MCF 10A (cell line): ENCODE data around the gene FOXP1. TPM values are rescaled to one million over a fixed set of nuclear protein-coding genes. Genes with fewer than 3 reads are reported as not detected.

Source experiments
- BruUV-seq: library from RNA; stranded (reverse); fragments of 400-500 nt; replicated peaks from 2 replicates; lab custom pipeline; 2021; lab: Mats Ljungman, UMichigan
- CTCF ChIA-PET: fragments of 300-600 bp; sonication (Branson Sonifier 250); formaldehyde crosslinking; extraction: SDS; loops from one replicate; lab custom pipeline; 2021; ENCODE audit warnings: antibody characterized with exemption, inconsistent platforms; lab: Yijun Ruan, JAX
- POLR2A ChIA-PET: fragments of 300-600, 350-650 bp; sonication (Branson Sonifier 250); formaldehyde crosslinking; extraction: SDS; loops from one replicate; lab custom pipeline; 2020; ENCODE audit warnings: antibody characterized with exemption, inconsistent platforms; lab: Yijun Ruan, JAX
- DNase-seq: peaks from one replicate; pipeline ENCODE4 v3.0.0-alpha.2; 2018; ENCODE audit not compliant: unreplicated experiment
- H3K27ac Mint-ChIP-seq: one replicate; pipeline ENCODE4 v1.8.0; 2022; ENCODE audit warnings: mild to moderate bottlenecking, low read depth, mixed read lengths; ENCODE audit not compliant: unreplicated experiment
- H3K27me3 Mint-ChIP-seq: one replicate; pipeline ENCODE4 v1.8.0; 2022; ENCODE audit warnings: mixed read lengths; ENCODE audit not compliant: insufficient read depth, unreplicated experiment
- H3K36me3 Mint-ChIP-seq: one replicate; pipeline ENCODE4 v1.8.0; 2022; ENCODE audit warnings: mild to moderate bottlenecking, moderate library complexity, mixed read lengths; ENCODE audit not compliant: insufficient read depth, unreplicated experiment
- H3K4me1 Mint-ChIP-seq: one replicate; pipeline ENCODE4 v1.8.0; 2022; ENCODE audit warnings: mixed read lengths; ENCODE audit not compliant: insufficient read depth, unreplicated experiment
- H3K4me3 Mint-ChIP-seq: one replicate; pipeline ENCODE4 v1.8.0; 2022; ENCODE audit warnings: mild to moderate bottlenecking, moderate library complexity, mixed read lengths; ENCODE audit not compliant: unreplicated experiment
- H3K9me3 Mint-ChIP-seq: one replicate; pipeline ENCODE4 v1.8.0; 2022; ENCODE audit warnings: mixed read lengths; ENCODE audit not compliant: unreplicated experiment
- intact Hi-C: fragments of 100-400 bp; cut with micrococcal nuclease; formaldehyde crosslinking; loops from 2 replicates; pipeline ENCODE4 v1.14.1; 2022
- total RNA-seq: library from RNA; stranded (reverse); gene quantifications from 2 replicates; pipeline ENCODE4 v1.2.3, GENCODE V29; 2022
- TF ChIP-seq, protein P1 (sequence below): fragments of 200-600 bp; IDR thresholded peaks from one replicate; pipeline ENCODE4 v1.8.0; 2022; ENCODE audit warnings: antibody characterized with exemption, mild to moderate bottlenecking; ENCODE audit not compliant: unreplicated experiment

The FOXP1 gene
- total RNA-seq, 1 experiment from 2014 or later = 49.0 TPM

DNA sequence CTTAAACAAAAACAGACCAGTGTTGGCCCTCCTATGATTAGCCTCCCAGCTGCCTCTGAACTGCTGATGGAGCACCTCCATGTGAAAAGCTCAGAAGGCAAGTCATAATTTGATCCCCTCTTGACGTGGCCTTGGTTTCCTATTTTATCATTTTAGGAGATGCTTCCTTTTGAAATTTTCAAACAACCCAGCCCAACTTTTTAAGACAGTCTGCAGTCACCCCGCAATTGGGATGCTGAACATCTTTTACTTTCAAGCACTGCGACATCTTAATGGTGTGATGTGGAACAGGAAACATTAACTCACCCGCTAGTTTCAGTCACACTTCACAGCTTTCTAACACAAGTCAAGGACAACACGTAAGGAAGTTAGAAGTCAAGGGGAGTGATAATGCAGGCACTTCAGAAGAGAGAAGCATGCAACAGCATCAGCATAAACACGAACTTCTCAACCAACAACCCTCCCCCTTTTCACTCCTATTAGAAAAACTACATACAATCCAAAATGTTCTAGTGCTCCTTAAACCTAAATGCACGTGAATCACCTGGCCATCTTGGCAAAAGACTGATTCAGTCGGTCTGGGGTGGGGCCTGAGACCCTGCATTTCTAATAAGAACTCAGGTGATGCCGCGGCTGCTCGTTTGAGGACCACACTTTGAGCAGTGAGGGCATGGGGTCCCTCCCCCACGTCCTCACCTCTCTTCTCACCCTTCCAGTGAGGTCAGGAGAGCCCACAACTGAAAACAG lies 161.5 kb downstream of the FOXP1 start:
- TF ChIP-seq, protein P1, sequence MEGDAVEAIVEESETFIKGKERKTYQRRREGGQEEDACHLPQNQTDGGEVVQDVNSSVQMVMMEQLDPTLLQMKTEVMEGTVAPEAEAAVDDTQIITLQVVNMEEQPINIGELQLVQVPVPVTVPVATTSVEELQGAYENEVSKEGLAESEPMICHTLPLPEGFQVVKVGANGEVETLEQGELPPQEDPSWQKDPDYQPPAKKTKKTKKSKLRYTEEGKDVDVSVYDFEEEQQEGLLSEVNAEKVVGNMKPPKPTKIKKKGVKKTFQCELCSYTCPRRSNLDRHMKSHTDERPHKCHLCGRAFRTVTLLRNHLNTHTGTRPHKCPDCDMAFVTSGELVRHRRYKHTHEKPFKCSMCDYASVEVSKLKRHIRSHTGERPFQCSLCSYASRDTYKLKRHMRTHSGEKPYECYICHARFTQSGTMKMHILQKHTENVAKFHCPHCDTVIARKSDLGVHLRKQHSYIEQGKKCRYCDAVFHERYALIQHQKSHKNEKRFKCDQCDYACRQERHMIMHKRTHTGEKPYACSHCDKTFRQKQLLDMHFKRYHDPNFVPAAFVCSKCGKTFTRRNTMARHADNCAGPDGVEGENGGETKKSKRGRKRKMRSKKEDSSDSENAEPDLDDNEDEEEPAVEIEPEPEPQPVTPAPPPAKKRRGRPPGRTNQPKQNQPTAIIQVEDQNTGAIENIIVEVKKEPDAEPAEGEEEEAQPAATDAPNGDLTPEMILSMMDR = no peak
- intact Hi-C loops = loop anchor here (5.0 kb wide), 1 partner anchor 75 kb away; no protein-coding TSS in a partner anchor
- Mint-ChIP-seq H3K4me3 (no peak overlapping the region), H3K36me3 (peaks cover 12% of the 10 kb centered on the region), H3K27me3 (no peaks in the 10 kb centered on the region), H3K9me3 (no peaks in the 10 kb centered on the region), H3K27ac (peak overlapping the region; percentile 76), H3K4me1 (peaks cover 46% of the 10 kb centered on the region)
- DNase-seq = no peak
- ChIA-PET CTCF (interaction anchor here (0.7 to 3.7 kb wide), 4 partner anchors 75 to 176 kb away, joined by 3 to 17 read pairs (median 6); no protein-coding TSS in a partner anchor), POLR2A (interaction anchor here (1.4 to 2.6 kb wide), 4 partner anchors 26 to 158 kb away, joined by 4 to 22 read pairs (median 6); no protein-coding TSS in a partner anchor)
- BruUV-seq = no TSS peak

DNA sequence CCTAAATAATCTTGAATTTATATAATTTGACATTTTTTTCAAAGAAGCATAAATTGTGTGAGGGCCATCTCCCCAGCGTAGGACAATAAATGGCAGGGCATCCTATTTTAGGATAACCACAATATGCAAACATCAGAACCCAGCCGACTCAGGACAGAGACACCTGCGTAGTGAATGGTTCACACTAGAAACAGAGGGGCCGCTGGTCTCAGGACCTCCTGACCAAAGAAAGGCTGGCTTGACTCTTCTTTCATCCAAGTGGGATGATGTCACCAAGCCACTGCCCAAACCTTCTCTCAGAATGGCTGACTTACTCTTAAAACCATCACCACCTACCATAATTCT lies 162.1 kb downstream of the FOXP1 start:
- DNase-seq = no peak
- Mint-ChIP-seq H3K27me3 (no peaks in the 10 kb centered on the region), H3K36me3 (peaks cover 8% of the 10 kb centered on the region), H3K27ac (no peak overlapping the region), H3K9me3 (no peaks in the 10 kb centered on the region), H3K4me3 (no peak overlapping the region), H3K4me1 (peaks cover 43% of the 10 kb centered on the region)
- BruUV-seq = no TSS peak
- ChIA-PET POLR2A (no interaction called here), CTCF (interaction anchor here (0.7 to 2.5 kb wide), 2 partner anchors 163 to 177 kb away, joined by 3 to 10 read pairs; no protein-coding TSS in a partner anchor)
- intact Hi-C loops = loop anchor here (5.0 kb wide), 1 partner anchor 76 kb away; no protein-coding TSS in a partner anchor
- TF ChIP-seq, protein P1 = no peak

DNA sequence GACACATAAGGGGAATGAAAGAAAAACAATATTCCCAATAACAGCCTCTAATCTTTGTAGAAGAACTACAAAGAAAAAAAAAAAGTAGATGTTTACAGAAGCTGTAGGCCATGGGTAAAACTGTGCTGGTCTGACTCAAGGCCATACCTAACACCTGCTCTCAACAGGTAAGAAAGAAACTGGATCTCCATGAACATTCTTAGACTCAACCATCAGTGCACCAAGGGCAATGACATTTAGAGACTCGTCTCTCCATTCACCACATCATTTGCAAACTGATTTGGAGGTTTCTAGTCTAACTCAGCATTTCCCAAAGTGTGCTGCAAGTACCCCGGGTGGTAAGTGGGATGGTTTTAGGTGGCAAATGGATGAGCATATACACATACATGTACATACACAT lies 164.2 kb downstream of the FOXP1 start:
- H3K4me3 Mint-ChIP-seq = no peak overlapping the region
- peaks cover 8% of the 10 kb centered on the region for H3K36me3 Mint-ChIP-seq
- intact Hi-C loops = no loop called here
- no peak for DNase-seq
- H3K4me1 Mint-ChIP-seq = peaks cover 46% of the 10 kb centered on the region
- CTCF ChIA-PET = no interaction called here
- H3K9me3 Mint-ChIP-seq = no peaks in the 10 kb centered on the region
- no peaks in the 10 kb centered on the region for H3K27me3 Mint-ChIP-seq
- no peak overlapping the region for H3K27ac Mint-ChIP-seq
- POLR2A ChIA-PET = interaction anchor here (0.7 kb wide), 1 partner anchor 207 kb away, joined by 4 read pairs; no protein-coding TSS in a partner anchor
- TF ChIP-seq, protein P1 = no peak
- no TSS peak for BruUV-seq

DNA sequence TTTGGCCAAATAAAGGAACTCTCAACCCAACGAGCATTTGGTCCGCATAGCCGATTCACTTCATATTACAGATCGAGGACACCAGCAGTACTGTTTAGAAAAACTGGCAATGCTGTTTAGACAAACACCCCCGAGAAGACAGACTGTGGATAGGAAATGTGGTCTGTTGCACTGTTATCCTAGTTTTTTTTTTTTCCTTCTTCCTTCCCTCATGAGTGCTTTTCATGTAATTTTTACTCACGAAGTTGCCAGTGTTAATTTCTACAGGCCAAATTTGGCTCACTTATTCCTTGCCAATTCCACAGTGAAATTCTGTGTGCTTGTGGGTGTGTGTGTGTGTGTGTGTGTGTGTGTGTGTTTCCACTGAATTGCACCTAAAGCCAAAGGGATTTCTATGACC lies 165.7 kb downstream of the FOXP1 start:
- CTCF ChIA-PET = interaction anchor here (0.7 to 1.9 kb wide), 4 partner anchors 20 to 354 kb away, joined by 3 to 8 read pairs (median 4); no protein-coding TSS in a partner anchor
- Mint-ChIP-seq H3K4me1 (peaks cover 46% of the 10 kb centered on the region), H3K4me3 (no peak overlapping the region), H3K27me3 (no peaks in the 10 kb centered on the region), H3K27ac (no peak overlapping the region), H3K9me3 (no peaks in the 10 kb centered on the region), H3K36me3 (peaks cover 2% of the 10 kb centered on the region)
- DNase-seq = no peak
- TF ChIP-seq, protein P1 = no peak
- intact Hi-C loops = no loop called here
- POLR2A ChIA-PET = interaction anchor here (0.5 to 1.6 kb wide), 8 partner anchors 8 to 353 kb away, joined by 3 to 5 read pairs (median 3); partner anchors contain the start of gene FOXP1
- no TSS peak for BruUV-seq
